Medulla oblongata (tissue), 1 donor: Measurements from ENCODE around the gene MCM3AP.
"Not testable (repeated sequence)": the region's sequence is repeated elsewhere in the genome, so short reads cannot be mapped to it uniquely, and the experiment has no call there.

Source experiments
- DNase-seq: peaks from one replicate; pipeline ENCODE4 v3.0.0-alpha.2; 2015; ENCODE audit errors: extremely low spot score

Gene MCM3AP

GRCh38 chr21:46205766-46206162 is 79.6 kb downstream of the MCM3AP start:
- no peak for DNase-seq

GRCh38 chr21:46205166-46205565 is 80.2 kb downstream of the MCM3AP start:
- no peak for DNase-seq

DNA sequence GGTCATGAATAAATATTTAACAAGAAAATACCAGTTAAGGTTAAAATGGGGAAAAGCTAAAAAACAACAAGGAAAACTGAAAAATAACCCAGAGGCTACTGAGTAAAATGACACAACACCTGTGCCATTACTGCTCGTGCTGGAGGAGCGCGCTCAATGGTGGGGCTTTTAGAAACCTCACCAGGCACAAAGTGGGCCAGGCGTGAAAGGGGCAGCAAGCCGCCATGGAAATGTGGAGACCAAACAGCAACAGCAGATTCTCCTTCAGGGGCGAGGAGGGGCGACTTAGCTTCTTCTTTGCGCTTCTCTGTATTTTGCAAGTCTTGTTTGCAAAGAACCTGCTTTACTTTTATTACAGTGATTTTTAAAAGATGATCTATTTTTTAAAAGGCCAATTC is 82.2 kb downstream of the MCM3AP start:
- no peak for DNase-seq

DNA sequence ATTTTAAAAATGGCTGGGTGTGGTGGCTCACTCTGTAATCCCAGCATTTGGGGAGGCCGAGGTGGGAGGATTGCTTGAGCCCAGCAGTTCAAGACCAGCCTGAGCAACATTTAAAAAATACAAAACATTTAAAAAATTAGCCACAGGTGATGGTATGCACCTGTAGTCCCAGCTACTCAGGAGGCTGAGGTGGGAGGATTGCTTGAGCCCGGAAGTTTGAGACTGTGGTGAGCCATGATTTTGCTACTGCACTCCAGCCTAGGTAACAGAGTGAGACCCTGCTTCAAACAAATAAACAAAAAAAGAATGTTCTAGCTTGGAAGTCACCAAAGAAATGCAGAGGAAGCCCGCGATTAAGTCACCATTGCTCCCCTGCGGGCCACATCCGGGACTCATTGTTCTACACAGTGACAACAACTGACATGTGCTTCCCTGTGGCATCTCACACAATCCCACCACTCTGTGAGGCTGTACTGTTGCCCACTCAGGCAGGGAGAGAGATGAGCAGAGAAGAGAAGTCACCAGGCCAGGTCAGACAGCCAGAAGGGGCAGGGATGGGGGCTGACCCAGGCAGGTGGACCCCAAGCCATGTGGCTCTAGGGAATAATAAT is 82.7 kb downstream of the MCM3AP start:
- no peak for DNase-seq

GRCh38 chr21:46200877-46201803 is 84.3 kb downstream of the MCM3AP start:
- DNase-seq = not testable (repeated sequence)

GRCh38 chr21:46199436-46200373 is 85.7 kb downstream of the MCM3AP start:
- DNase-seq = no peak

DNA sequence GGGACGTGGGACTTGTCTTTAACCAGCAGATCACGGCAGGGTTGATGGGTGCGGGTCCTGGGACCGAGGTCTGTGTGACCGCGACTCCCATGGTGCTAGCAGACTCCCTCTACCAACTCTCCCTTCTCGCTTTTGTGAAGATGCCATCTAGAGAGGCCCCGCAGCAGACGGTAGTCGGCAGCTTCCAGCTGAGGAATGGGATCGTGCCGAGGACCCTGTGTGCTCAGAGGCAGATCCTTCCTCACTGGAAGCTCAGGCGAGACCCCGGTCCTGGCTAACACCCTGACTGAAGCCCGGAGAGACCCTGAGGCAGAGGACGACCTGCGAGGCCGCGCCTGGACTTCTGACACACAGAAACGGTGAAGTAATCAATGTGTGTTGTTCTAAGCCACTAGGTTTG is 88.7 kb downstream of the MCM3AP start:
- no peak for DNase-seq

DNA sequence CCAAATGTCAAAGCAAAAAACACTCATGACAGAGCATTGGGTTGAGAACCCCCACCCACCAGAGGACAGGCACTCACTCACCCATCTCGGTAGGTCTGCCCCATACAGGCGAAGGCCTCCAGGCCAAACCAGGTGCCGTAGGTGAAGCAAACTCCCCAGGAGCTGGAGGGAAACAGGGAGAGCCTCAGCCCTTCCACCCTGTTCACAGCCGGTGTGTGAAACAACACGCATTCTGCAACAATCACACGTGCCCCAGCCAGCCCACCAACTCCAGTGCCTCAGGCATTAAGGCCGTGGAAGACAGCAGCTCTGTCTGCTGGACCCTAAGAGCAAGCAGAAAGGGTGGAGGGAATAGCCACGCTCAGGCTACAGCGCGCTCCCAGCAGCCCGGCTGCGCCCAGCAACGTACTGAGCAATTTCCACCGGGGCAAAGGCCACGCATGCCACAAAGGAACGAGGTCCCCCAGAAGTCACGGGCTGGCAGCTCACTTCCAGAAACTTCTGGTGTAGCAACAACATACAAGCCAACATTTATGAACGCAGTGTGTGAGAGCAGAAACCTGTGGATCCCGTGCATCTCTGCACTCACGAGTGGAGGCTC is 89.7 kb downstream of the MCM3AP start:
- DNase-seq = no peak

DNA sequence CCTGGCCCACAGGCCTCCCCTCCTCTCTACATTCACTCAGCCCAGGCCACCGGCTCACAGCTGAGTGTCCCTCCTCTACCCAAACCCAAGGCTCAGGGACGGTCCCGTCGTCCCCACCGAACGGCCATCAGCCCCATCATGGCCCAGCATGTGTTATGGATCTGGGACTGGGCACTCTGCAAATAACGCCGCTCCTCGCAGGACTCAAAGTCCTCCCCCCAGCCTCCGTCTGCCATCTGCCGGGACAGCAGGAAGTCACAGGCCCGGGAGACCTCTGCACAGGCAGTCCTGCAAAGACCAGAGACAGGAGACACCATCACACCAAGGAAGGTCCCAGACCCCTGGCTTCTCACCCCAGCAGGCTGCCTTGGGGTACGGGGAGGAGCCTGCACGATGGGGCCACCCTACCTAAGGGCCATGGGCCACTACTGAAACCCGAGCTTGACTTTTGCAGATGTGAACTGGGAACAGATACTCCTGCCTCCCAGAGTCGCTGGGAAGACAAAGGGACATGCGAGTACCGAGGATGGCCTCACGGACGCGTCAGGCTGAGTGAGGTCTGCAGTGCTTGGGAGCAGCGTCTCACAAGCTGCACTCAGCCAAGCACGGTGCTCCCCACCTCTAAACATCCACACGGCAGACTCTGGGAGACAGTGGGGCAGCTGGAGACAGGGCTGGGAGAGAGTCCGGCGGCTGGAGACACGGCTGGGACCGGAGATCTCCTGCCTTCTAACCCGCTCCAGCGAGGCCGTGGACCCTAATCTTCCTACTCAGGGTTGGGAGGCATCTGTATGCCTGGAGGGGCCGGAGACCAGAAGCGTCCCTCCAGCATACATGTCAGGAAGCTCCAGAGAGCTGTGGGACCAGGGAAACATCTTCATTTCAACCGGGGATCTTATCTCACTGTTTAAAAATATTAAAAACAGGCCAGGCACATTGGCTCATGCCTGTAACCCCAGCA is 90.8 kb downstream of the MCM3AP start:
- no peak for DNase-seq

DNA sequence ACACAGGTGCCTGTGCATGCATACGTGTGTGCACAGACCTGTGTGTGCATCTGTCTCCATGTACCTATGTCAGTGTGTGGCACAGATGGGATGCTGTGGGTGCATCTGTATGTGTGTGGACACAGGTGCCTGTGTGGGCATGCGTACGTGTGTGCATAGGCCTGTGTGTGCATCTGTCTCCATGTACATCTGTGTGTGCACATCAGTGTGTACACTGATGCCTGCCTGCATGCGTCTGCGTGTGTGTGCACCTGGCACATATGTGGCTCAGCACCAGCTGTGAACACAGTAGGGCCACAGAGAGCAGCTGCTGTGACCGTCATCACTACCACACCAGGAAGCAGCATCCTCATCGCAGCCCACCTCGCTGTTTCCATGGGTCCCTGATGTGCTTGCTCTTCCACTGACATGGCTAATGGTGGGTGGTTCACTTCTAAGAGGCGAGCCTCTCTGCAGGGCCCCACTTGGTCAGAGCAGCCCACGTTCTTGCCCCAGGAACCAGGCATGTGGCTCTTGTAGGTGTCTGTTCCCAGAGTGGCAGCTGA is 91.5 kb downstream of the MCM3AP start:
- DNase-seq = no peak

DNA sequence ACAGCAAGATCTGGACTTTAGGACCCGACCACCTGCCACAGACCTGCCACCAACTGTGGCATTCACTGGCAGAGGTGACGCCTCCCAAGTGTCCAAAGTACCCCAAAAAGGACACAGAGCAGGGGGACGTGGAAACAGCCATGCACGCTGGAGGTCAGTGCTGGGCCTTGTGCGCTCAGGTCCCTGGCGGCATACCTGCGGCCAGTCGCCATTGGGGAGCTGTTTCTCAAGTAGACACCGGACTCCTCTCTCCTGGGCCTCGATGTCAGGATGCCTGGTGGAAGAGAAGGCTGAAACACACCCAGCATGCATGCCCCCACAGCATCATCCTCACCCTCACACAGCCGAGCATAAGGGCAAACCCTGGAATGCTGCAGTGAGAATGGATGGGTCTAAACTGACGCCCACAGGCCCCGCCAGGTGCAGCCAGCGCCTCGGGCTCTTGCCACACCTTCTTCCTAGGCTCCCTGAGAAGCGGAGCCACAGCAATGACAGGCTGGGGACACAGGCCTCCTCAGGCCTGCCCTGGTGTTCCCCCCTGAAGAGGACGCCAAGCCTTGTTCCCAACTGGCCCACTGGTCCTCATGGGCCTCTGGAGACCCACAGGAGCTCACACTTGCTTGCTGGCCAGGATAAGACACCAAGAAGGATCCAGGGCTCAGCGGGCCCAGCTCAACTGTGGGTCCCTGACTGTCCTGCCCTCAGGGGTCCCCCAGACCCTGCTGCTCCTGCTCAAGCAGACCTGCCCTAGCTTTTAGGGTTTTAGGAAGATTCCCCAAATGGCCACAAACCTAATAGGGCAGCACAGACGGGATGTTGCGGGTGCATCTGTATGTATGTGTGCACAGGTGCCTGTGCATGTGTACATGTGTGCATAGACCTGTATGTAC is 93.5 kb downstream of the MCM3AP start:
- no peak for DNase-seq

DNA sequence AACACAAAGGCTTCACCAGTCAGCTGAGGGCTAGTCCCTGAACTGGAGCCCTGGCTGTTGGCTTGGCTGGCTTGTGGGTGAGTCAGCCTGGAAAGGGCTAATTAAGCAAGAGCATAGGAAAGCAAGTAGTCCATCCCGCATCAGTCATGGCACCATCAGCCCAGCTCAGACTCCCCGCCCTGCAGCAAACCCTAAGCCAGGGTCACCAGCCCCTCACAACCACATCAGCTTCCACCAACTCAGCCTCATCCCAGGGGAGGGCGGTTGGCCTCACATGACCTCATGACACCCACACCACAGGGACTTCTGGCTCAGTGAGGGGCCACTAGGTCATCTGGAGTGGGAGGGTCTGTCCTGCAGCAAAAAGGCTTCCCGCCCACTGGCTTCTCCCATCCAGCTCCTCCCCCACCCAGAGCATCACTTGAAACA is 94.1 kb downstream of the MCM3AP start:
- peak; percentile 20 for DNase-seq

GRCh38 chr21:46190491-46191131 is 94.8 kb downstream of the MCM3AP start:
- DNase-seq = no peak

- DNase-seq = no peak
These were observed 95.4 kb downstream of the MCM3AP start for GRCh38 chr21:46189959-46190490.

DNA sequence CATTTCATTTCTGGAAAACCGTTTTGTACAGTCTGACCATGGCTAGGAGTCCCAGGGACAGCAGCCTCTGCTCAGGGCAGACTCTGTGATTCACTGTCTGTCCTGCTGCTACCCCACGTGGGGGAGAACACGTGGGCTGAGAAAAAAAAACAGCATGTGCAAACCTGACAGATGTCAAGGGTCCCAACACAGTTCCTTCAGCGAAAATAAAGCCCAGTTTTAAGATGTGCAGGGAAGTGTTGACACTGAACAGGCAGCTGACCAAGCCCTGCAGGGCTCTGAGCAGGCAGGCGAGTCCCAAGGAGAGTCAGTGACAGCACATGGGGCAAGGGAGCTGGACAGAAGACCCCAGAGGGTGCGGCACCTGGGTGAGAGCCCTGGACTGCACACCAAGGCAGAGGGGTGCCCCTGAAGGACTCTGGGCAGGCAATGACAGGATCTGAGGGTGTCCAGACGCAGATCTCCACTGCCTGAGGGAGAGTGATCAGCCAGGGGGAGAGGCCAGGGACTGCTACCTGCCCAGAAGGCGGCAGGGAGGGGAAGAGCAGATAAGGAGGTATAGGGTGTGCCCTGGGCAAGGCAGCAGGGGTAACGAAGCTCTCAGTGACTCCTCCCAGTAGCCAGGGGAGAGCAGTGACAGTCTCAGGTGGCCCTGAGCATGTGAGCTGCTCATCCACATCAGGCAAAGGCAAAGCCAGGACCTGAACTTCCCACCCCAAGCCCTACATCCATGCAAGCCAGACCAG is 96.0 kb downstream of the MCM3AP start:
- peak; percentile 42 for DNase-seq

GRCh38 chr21:46188226-46189212 is 96.9 kb downstream of the MCM3AP start:
- DNase-seq = peak; percentile 80
